C4-2B (cell line): ENCODE measurements around the gene AFAP1.

Source experiments
- H3K27ac ChIP-seq: fragments of 450-650 bp; 2 replicates; pipeline ENCODE4 v1.5.1; 2017
- ZFX ChIP-seq: fragments of 450-650 bp; IDR thresholded peaks from 2 replicates; pipeline ENCODE4 v1.6.1; 2017
- TF ChIP-seq, protein P1 (sequence below): fragments of 450-650 bp; conservative IDR thresholded peaks from 2 replicates; pipeline ENCODE4 v1.5.1; 2017; ENCODE audit warnings: mild to moderate bottlenecking

The AFAP1 gene

GRCh38 chr4:7854697-7855370 lies 84.8 kb downstream of the AFAP1 start:
- TF ChIP-seq, protein P1, sequence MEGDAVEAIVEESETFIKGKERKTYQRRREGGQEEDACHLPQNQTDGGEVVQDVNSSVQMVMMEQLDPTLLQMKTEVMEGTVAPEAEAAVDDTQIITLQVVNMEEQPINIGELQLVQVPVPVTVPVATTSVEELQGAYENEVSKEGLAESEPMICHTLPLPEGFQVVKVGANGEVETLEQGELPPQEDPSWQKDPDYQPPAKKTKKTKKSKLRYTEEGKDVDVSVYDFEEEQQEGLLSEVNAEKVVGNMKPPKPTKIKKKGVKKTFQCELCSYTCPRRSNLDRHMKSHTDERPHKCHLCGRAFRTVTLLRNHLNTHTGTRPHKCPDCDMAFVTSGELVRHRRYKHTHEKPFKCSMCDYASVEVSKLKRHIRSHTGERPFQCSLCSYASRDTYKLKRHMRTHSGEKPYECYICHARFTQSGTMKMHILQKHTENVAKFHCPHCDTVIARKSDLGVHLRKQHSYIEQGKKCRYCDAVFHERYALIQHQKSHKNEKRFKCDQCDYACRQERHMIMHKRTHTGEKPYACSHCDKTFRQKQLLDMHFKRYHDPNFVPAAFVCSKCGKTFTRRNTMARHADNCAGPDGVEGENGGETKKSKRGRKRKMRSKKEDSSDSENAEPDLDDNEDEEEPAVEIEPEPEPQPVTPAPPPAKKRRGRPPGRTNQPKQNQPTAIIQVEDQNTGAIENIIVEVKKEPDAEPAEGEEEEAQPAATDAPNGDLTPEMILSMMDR = no peak
- TF ChIP-seq ZFX = no peak
- H3K27ac ChIP-seq = no peak overlapping the region

GRCh38 chr4:7854216-7854615 lies 85.4 kb downstream of the AFAP1 start:
- no peak overlapping the region for H3K27ac ChIP-seq
- TF ChIP-seq, protein P1 = no peak
- TF ChIP-seq ZFX = no peak

DNA sequence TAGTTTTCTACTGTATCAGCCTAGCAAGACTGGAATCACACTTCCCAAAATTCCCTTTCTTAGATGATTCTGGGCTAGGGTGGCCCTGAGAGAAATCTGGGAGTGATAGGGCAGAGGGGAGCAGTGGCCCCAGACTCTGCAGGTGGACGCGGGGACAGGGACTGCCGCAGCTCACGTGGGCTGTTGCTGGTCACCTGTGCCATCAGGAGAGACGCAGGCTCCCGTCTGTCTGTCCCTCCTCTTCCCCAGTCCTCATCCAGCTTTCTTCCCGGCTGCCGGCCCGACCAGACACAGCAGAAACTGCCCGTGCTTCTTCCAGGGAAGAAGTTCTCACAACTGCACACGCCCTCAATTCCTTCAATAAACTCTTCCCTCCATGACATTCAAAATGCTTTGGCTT lies 86.4 kb downstream of the AFAP1 start:
- no peak overlapping the region for H3K27ac ChIP-seq
- TF ChIP-seq ZFX = no peak
- TF ChIP-seq, protein P1 = no peak

DNA sequence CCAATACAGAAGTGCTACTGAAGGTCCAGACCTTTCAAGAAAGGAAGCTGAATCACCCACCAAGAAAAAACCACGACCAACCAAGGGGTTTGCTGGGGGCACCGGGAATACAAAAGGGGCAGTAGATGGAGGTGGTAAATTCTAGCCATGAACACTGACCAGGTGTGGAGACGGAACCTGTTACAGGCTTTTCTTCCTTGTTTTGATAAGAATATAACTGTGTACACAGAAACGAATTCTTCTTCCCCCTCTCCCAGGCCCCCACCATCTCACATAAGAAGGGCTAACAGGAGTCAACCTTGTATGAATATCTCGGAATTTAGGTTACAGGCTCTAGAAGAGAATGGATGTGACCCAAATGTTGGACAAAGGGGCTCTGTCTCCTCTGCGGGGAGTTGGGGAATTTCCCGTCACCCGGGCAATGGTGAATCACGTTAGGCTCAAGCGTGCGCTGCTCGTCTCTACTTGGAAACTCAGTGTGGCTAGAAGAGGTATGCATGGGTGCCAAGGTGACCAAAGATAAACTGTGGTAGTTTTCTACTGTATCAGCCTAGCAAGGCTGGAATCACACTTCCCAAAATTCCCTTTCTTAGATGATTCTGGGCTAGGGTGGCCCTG lies 87.0 kb downstream of the AFAP1 start:
- no peak overlapping the region for H3K27ac ChIP-seq
- TF ChIP-seq ZFX = no peak
- TF ChIP-seq, protein P1 = no peak

GRCh38 chr4:7850489-7850888 lies 89.2 kb downstream of the AFAP1 start:
- TF ChIP-seq, protein P1 = no peak
- TF ChIP-seq ZFX = no peak
- H3K27ac ChIP-seq = no peak overlapping the region

GRCh38 chr4:7847206-7847605 lies 92.5 kb downstream of the AFAP1 start:
- TF ChIP-seq, protein P1 = no peak
- no peak for TF ChIP-seq ZFX
- no peak overlapping the region for H3K27ac ChIP-seq

GRCh38 chr4:7845493-7846128 lies 94.0 kb downstream of the AFAP1 start:
- TF ChIP-seq, protein P1 = no peak
- TF ChIP-seq ZFX = no peak
- no peak overlapping the region for H3K27ac ChIP-seq
